Activated CD8-positive, alpha-beta T cell treated with anti-CD3 and anti-CD28 coated beads, Interleukin-2, amount 10 ng/mL, durations not matched to agents 7 days and 5 days (primary cell): Measurements from ENCODE around the gene DRC7. TPM values are rescaled to one million over a fixed set of nuclear protein-coding genes. Genes with fewer than 3 reads are reported as not detected.

Source experiments
- ATAC-seq: fragments of 150-1000 bp; cut with Tn5 transposase; one replicate; pipeline ENCODE4 v1.10.0; 2021; ENCODE audit warnings: moderate library complexity
- CTCF ChIA-PET: fragments of 350-600 bp; sonication (Branson Sonifier 250); formaldehyde crosslinking; loops from one replicate; lab custom pipeline; 2021; ENCODE audit warnings: antibody characterized with exemption; lab: Charles Lee
- POLR2A ChIA-PET: fragments of 350-600 bp; sonication (Branson Sonifier 250); formaldehyde crosslinking; loops from one replicate; lab custom pipeline; 2021; ENCODE audit warnings: antibody characterized with exemption; lab: Charles Lee
- DNase-seq: peaks from one replicate; pipeline ENCODE4 v3.0.0-alpha.2; 2020
- H3K27ac Mint-ChIP-seq: one replicate; pipeline ENCODE4 v1.8.0; 2021; ENCODE audit warnings: mild to moderate bottlenecking, mixed read lengths
- H3K27me3 Mint-ChIP-seq: one replicate; pipeline ENCODE4 v1.8.0; 2021; ENCODE audit warnings: low read depth, mixed read lengths
- H3K36me3 Mint-ChIP-seq: one replicate; pipeline ENCODE4 v1.8.0; 2021; ENCODE audit warnings: low read depth, mixed read lengths
- H3K4me1 Mint-ChIP-seq: one replicate; pipeline ENCODE4 v1.8.0; 2021; ENCODE audit warnings: low read depth, mixed read lengths
- H3K4me3 Mint-ChIP-seq: one replicate; pipeline ENCODE4 v1.8.0; 2021; ENCODE audit warnings: mild to moderate bottlenecking, mixed read lengths
- H3K9me3 Mint-ChIP-seq: one replicate; pipeline ENCODE4 v1.8.0; 2022; ENCODE audit warnings: mixed read lengths; ENCODE audit not compliant: insufficient read depth
- total RNA-seq, 2 experiments: library from RNA; stranded (reverse); gene quantifications; one replicate each; pipeline ENCODE4 v1.2.3, GENCODE V29; 2021

DRC7 gene, protein sequence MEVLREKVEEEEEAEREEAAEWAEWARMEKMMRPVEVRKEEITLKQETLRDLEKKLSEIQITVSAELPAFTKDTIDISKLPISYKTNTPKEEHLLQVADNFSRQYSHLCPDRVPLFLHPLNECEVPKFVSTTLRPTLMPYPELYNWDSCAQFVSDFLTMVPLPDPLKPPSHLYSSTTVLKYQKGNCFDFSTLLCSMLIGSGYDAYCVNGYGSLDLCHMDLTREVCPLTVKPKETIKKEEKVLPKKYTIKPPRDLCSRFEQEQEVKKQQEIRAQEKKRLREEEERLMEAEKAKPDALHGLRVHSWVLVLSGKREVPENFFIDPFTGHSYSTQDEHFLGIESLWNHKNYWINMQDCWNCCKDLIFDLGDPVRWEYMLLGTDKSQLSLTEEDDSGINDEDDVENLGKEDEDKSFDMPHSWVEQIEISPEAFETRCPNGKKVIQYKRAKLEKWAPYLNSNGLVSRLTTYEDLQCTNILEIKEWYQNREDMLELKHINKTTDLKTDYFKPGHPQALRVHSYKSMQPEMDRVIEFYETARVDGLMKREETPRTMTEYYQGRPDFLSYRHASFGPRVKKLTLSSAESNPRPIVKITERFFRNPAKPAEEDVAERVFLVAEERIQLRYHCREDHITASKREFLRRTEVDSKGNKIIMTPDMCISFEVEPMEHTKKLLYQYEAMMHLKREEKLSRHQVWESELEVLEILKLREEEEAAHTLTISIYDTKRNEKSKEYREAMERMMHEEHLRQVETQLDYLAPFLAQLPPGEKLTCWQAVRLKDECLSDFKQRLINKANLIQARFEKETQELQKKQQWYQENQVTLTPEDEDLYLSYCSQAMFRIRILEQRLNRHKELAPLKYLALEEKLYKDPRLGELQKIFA
- under 1 TPM; 0.55 to 0.66 TPM for total RNA-seq

DNA sequence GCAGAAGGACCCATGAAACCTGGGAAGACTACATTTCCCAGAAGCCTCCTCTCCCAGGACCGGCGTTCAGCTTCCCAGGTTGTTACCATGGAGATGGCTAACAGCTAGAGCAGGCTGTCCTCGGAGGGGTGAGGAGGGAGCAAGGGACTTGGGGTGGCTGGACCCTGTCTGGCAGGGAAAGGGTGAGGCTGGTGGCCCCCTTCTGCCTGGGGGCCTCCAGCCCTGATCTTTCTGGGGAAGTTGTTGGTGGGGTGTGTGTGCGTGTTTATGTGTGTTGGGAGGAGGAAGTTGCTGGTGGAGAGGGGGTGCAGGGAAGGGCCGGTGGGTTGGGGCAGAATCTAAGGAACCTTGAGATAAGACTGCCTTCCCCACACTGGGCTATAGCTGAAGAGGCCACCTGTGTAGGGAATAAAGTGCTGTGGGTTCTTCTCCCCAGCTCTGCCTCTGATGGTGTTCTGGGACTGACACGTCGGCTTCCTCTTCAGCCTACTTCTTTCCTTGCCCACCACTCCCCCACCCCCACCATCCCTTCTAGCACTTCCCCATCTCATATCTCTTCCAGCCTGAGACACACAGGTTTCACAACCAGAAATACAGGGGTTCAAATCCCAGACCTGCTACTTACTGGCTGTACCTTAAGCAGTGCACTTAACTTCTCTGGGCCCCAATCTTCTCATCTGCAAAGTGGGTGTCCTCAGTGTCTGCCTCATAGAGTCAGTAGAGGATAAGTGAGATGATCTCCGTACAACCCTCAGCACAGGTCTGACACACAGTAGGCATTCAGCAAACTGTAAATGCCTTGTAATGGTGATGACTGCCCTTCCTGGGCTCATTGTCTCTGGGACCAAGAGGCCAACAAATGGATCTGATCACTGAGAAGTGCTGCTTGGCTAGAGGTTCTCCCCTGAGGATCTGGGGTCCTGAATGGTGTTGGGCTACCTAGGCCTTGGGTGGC lies at the start of gene DRC7:
Gene DRC7 (plus strand): TSS at position 82 of the 955 bp plus-strand sequence. CDS start 3,144 bp downstream, outside the sequence.
- Mint-ChIP-seq H3K4me1 (peaks cover 40% of the 10 kb centered on the region), H3K27ac (peak within 1 kb of the TSS; percentile 69), H3K27me3 (no peaks in the 10 kb centered on the region), H3K4me3 (peak within 1 kb of the TSS; percentile 61), H3K9me3 (no peaks in the 10 kb centered on the region), H3K36me3 (no peaks in the 10 kb centered on the region)
- DNase-seq, result peak; percentile 57
- POLR2A ChIA-PET, result no interaction called here
- peak; percentile 52 for ATAC-seq
- CTCF ChIA-PET, result no interaction called here

DNA sequence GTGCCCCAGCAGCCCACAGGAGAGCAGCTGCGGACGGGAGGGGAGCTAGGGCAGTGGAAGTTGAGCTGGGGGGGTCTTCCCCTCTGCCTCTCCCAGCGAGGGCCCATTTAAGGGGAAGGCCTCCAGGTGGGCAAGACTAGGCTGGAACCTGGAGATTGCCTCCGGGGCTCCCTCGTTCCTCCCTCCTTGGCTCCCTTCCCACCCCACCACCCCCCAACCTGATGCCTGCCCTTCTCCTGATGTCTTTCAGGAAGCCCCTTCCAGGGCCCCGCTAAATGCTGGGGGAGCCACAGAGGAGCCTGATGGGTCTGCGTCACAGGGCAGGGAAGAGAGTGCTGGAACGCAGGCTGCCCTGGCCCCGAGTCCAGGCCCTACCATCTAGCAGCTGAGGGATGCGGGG lies 49.4 kb upstream of the DRC7 start:
- ATAC-seq (no peak), DNase-seq (no peak)
- H3K27me3 Mint-ChIP-seq, result peaks cover 2% of the 10 kb centered on the region
- no peak overlapping the region for H3K4me3 Mint-ChIP-seq
- H3K4me1 Mint-ChIP-seq, result peaks cover 46% of the 10 kb centered on the region
- H3K27ac Mint-ChIP-seq, result peak overlapping the region; percentile 28
- ChIA-PET CTCF (interaction anchor here (0.5 to 9.3 kb wide), 5 partner anchors 34 to 78 kb away, joined by 3 to 244 read pairs (median 111); no protein-coding TSS in a partner anchor), POLR2A (interaction anchor here (0.6 to 5.4 kb wide), 3 partner anchors 53 to 69 kb away, joined by 3 to 33 read pairs (median 3); no protein-coding TSS in a partner anchor)
- no peaks in the 10 kb centered on the region for H3K36me3 Mint-ChIP-seq
- H3K9me3 Mint-ChIP-seq, result no peaks in the 10 kb centered on the region

DNA sequence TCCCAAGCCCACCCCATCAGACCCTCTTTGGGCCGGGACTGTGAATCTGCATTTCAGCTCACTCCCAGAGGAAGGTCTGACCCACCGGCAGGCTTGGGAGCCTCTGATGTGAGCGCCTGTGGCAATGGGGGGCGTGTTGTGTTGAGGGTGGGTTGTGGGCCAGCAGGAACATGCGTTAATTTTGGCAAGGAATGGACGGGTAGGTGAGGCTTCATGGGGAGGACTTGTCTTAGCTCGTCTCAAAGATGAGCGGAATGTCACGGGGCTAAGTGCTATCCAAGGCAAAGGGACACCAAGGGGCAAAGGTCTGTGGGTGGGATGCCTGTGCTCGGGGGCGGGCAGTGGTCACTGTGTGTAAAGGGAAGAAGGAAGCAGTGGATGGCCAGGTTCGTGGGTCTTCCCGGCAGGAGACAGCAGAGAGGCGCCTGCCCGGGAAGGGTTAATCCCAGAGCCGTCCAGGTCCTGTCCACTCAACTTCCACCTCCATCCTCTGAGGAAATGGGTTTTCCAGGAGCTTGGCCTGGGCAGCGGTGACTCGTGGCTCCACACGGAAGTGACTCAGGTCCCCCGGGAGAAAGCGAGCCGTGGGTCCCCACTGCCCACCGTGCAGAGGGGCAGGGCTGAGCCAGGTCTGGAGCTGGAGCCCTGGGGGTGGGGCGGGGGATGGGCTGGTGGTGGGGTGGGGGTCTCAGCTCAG lies 48.8 kb upstream of the DRC7 start:
- Mint-ChIP-seq H3K9me3 (no peaks in the 10 kb centered on the region), H3K27me3 (no peaks in the 10 kb centered on the region), H3K36me3 (no peaks in the 10 kb centered on the region), H3K4me3 (no peak overlapping the region), H3K4me1 (peaks cover 48% of the 10 kb centered on the region), H3K27ac (peak overlapping the region; percentile 44)
- POLR2A ChIA-PET, result interaction anchor here (0.6 to 5.4 kb wide), 3 partner anchors 36 to 70 kb away, joined by 3 to 33 read pairs (median 3); no protein-coding TSS in a partner anchor
- CTCF ChIA-PET, result interaction anchor here (0.5 to 9.3 kb wide), 7 partner anchors 15 to 77 kb away, joined by 3 to 244 read pairs (median 111); no protein-coding TSS in a partner anchor
- no peak for DNase-seq
- no peak for ATAC-seq

DNA sequence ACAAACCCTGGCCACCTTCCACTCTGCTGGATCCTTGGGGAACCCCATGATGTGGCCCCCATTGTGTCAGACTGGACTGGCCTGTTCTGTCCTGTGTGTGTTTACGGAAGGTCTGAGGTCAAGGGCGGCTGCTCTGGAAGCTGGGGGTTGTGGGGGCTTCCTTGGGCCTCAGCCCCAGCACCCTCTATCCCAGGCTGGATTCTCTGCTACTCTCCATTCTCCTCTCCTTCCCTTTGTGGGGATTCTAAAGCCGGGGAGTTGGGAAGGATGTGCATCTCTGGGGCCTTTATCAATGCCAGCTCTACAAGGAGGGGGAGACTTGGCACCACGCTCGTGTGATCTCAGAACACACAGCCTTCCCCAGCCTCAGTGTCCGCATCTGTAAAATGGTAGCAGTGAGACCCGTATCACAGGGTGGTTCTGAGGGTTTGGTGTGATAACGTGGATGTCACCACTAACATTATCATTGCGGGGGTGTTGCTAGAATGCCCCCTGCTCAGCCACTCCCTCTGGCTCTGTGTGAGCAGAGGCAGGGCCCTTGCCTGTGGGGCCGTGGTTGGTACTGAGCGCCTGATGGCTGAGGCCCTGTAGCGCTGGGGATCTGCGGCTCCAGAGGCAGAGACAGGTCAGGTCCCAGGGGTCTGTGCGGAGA lies 48.1 kb upstream of the DRC7 start:
- Mint-ChIP-seq H3K9me3 (no peaks in the 10 kb centered on the region), H3K36me3 (no peaks in the 10 kb centered on the region), H3K4me3 (no peak overlapping the region), H3K27ac (peak overlapping the region; percentile 44), H3K27me3 (no peaks in the 10 kb centered on the region), H3K4me1 (peaks cover 55% of the 10 kb centered on the region)
- no peak for ATAC-seq
- ChIA-PET CTCF (interaction anchor here (1.2 to 9.3 kb wide), 8 partner anchors 9 to 71 kb away, joined by 3 to 244 read pairs (median 66); no protein-coding TSS in a partner anchor), POLR2A (interaction anchor here (0.7 to 5.4 kb wide), 6 partner anchors 12 to 89 kb away, joined by 3 to 33 read pairs (median 6); partner anchors contain the start of gene KATNB1)
- no peak for DNase-seq

DNA sequence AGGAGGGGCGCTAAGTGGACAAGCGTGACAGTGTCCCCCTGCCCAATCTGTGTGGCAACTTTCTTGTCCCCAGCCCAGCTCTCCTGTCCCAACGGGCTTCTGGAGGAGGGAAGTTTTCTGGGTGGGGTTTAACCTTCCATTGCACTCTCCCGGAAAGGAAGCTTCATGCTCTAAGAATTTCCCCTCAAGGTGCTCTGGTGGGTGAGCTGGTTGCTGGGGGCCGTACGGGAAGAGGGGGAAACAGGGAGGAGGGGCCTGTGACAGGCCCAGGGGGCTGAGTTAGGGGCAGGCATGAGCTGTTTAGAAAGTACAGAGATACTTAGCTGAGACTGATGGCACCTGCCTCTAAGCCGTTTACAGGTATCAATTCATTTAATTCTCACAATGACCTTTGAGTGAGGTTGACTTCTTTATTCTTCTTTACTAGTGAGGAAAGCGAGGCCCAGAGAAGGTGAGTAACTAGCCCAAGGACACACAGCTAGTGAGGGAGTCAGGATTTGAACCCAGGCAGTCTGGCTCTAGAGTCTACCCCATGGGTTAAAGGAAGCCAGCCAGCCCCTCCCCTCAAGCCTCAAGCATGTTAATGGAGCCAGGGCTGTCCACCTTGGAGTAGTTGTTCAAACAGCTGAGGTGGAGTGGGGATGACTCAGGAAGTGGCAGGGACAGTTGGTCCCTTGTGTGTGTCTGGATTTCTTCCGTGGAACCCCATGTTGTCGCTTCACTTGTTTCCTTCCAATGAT lies 47.3 kb upstream of the DRC7 start:
- peaks cover 62% of the 10 kb centered on the region for H3K4me1 Mint-ChIP-seq
- peak overlapping the region; percentile 30 for H3K4me3 Mint-ChIP-seq
- H3K27ac Mint-ChIP-seq, result peak overlapping the region; percentile 82
- no peak for ATAC-seq
- ChIA-PET POLR2A (interaction anchor here (0.6 to 5.4 kb wide), 7 partner anchors 13 to 103 kb away, joined by 3 to 33 read pairs (median 10); partner anchors contain the start of gene KATNB1), CTCF (interaction anchor here (1.2 to 9.3 kb wide), 14 partner anchors 10 to 104 kb away, joined by 3 to 244 read pairs (median 17); partner anchors contain the start of gene ADGRG5)
- no peaks in the 10 kb centered on the region for H3K36me3 Mint-ChIP-seq
- no peaks in the 10 kb centered on the region for H3K27me3 Mint-ChIP-seq
- DNase-seq, result no peak
- no peaks in the 10 kb centered on the region for H3K9me3 Mint-ChIP-seq

DNA sequence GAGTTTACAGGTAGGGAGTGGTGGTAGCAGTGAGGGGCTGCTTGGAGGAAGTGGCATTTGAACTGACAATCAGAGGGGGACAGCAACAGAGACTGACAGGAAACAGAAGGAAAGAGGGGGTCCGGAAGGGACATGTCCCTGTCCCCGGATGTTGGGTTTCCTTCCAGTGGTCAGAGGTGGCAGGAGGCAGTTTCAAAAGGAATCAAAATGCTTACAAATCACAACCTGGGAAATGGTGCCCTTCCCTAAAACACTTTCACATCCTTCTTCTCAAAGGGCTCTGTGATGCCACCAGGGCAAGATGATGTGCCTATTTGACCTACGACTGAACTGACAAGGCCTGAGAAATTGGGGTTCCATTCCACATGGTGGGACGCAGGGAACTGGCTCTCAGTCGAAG lies 46.5 kb upstream of the DRC7 start:
- DNase-seq (peak; percentile 42), ATAC-seq (no peak)
- ChIA-PET CTCF (interaction anchor here (1.0 to 9.3 kb wide), 23 partner anchors 8 to 151 kb away, joined by 3 to 244 read pairs (median 10); partner anchors contain the start of genes ADGRG5 and KATNB1), POLR2A (interaction anchor here (1.4 to 5.4 kb wide), 4 partner anchors 38 to 71 kb away, joined by 10 to 33 read pairs (median 12); no protein-coding TSS in a partner anchor)
- Mint-ChIP-seq H3K36me3 (no peaks in the 10 kb centered on the region), H3K4me3 (peak overlapping the region; percentile 30), H3K9me3 (no peaks in the 10 kb centered on the region), H3K27ac (peak overlapping the region; percentile 82), H3K4me1 (peaks cover 64% of the 10 kb centered on the region), H3K27me3 (no peaks in the 10 kb centered on the region)

DNA sequence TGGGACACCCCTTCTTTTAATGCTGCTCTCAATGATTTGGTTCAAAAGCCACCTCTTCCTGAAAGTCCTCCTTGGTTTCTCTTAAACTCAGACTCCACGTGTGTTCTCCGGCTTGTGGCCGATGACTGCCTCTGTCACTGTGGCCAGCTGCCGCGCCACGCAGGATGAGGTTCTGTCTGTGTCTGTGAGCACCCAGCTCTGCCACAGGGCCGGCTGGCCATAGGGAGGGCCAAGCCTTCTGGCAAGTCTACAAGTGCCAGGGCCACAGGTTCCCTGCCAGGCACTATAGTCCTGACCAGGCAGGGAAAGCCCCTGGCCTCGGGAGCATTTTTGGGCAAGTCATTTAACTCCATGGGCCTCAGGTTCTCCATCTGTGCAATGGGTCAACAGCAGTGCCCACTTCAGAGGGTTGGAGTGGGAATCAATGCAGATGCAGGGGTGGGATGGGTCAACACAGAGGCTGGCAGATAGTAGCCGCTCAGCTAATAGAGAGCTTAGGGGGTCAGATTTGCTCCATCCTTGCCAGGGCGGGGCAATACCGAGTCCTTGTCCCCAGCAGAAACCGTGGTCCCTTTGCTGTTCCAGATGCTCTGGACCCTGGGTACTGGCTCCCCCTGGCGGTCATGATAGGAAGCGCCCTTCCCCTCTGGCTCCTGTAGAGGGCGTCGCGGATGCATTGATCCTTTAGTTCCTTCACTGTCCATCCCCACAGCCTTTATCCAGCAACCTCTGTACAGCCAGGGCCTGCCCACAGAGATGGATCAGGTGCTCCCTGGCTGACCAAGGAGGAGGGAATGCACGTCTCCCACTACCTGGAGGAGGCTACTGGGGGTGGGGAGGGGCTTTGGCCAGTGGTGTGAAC lies 45.8 kb upstream of the DRC7 start:
- DNase-seq (peak; percentile 93), ATAC-seq (peak; percentile 67)
- Mint-ChIP-seq H3K9me3 (no peaks in the 10 kb centered on the region), H3K27me3 (no peaks in the 10 kb centered on the region), H3K4me1 (peaks cover 59% of the 10 kb centered on the region), H3K36me3 (no peaks in the 10 kb centered on the region), H3K4me3 (no peak overlapping the region), H3K27ac (peak overlapping the region; percentile 82)
- ChIA-PET POLR2A (interaction anchor here (1.8 to 5.4 kb wide), 3 partner anchors 39 to 72 kb away, joined by 11 to 33 read pairs (median 12); no protein-coding TSS in a partner anchor), CTCF (interaction anchor here (0.6 to 9.3 kb wide), 34 partner anchors 9 to 267 kb away, joined by 3 to 244 read pairs (median 7); partner anchors contain the start of genes ADGRG3, ADGRG5 and KATNB1)

DNA sequence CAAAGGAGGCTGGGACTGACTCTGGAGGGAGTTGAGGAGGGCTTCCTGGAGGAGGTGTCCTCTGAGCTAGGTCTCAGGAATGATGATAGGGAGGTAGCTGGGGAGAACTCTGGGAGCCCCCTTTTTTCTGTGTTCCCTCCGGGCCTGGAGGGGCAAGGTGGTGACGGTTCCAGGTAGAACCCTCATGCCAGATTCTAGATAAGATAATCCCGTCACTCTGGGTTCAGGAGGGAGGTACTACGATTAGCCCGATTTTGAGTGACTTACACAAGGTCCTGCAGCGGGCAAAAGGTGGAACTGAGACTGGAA lies 45.2 kb upstream of the DRC7 start:
- Mint-ChIP-seq H3K4me3 (no peak overlapping the region), H3K36me3 (no peaks in the 10 kb centered on the region), H3K27ac (peak overlapping the region; percentile 82), H3K4me1 (peaks cover 59% of the 10 kb centered on the region), H3K9me3 (no peaks in the 10 kb centered on the region), H3K27me3 (no peaks in the 10 kb centered on the region)
- ChIA-PET CTCF (interaction anchor here (0.6 to 9.3 kb wide), 20 partner anchors 12 to 118 kb away, joined by 3 to 244 read pairs (median 4); partner anchors contain the start of genes ADGRG3, ADGRG5 and KATNB1), POLR2A (interaction anchor here (5.4 kb wide), 1 partner anchor 57 kb away, joined by 33 read pairs; no protein-coding TSS in a partner anchor)
- ATAC-seq (no peak), DNase-seq (no peak)
